NT2/D1 (cell line): ENCODE data around the gene AMZ1.

Source experiments
- DNase-seq: peaks from one replicate; pipeline ENCODE4 v3.0.0-alpha.2; 2011; ENCODE audit warnings: low read depth, low spot score
- H3K27me3 ChIP-seq: 2 replicates; pipeline ENCODE4 v1.6.0; 2011; ENCODE audit warnings: mild to moderate bottlenecking; ENCODE audit not compliant: insufficient read length, insufficient read depth
- H3K36me3 ChIP-seq: 2 replicates; pipeline ENCODE4 v1.6.1; 2011; ENCODE audit warnings: mild to moderate bottlenecking, low read length, mixed read lengths; ENCODE audit not compliant: insufficient read depth, insufficient read length
- H3K4me1 ChIP-seq: 2 replicates; pipeline ENCODE4 v1.5.1; 2011; ENCODE audit not compliant: insufficient read depth, insufficient read length
- H3K4me3 ChIP-seq: 2 replicates; pipeline ENCODE4 v1.5.1; 2011; ENCODE audit warnings: low read depth; ENCODE audit not compliant: insufficient read length
- H3K9ac ChIP-seq: 2 replicates; pipeline ENCODE4 v1.6.0; 2011; ENCODE audit warnings: low read depth; ENCODE audit not compliant: insufficient read length
- H3K9me3 ChIP-seq: 2 replicates; pipeline ENCODE4 v1.5.1; 2011; ENCODE audit warnings: mild to moderate bottlenecking, low read length; ENCODE audit not compliant: insufficient read depth
- SUZ12 ChIP-seq: IDR thresholded peaks from 2 replicates; pipeline ENCODE4 v1.6.1; 2011; ENCODE audit not compliant: insufficient read length, insufficient read depth; ENCODE audit errors: extremely low read depth
- YY1 ChIP-seq: IDR thresholded peaks from 2 replicates; pipeline ENCODE4 v1.6.1; 2011; ENCODE audit not compliant: insufficient read length, insufficient read depth
- ZNF274 ChIP-seq: IDR thresholded peaks from 2 replicates; pipeline ENCODE4 v1.6.1; 2011; ENCODE audit warnings: mild to moderate bottlenecking, low read depth, low read length

The AMZ1 gene

GRCh38 chr7:2750004-2750407 lies 62.0 kb downstream of the AMZ1 start:
- Histone ChIP-seq H3K4me3 (no peak overlapping the region), H3K4me1 (no peaks in the 10 kb centered on the region), H3K36me3 (peaks cover 3% of the 10 kb centered on the region), H3K9ac (no peak overlapping the region), H3K27me3 (no peaks in the 10 kb centered on the region), H3K9me3 (no peaks in the 10 kb centered on the region)
- DNase-seq = no peak
- TF ChIP-seq ZNF274 (no peak), YY1 (no peak), SUZ12 (no peak)

- H3K36me3 ChIP-seq = peaks cover 3% of the 10 kb centered on the region
- TF ChIP-seq SUZ12 = no peak
- TF ChIP-seq ZNF274 = no peak
- no peak for TF ChIP-seq YY1
- no peaks in the 10 kb centered on the region for H3K4me1 ChIP-seq
- no peak overlapping the region for H3K9ac ChIP-seq
- H3K27me3 ChIP-seq = no peaks in the 10 kb centered on the region
- no peaks in the 10 kb centered on the region for H3K9me3 ChIP-seq
- H3K4me3 ChIP-seq = no peak overlapping the region
- DNase-seq = no peak
Measured at GRCh38 chr7:2751086-2751485, 63.1 kb downstream of the AMZ1 start.

GRCh38 chr7:2753148-2753547 lies 65.1 kb downstream of the AMZ1 start:
- TF ChIP-seq SUZ12 = no peak
- no peak for TF ChIP-seq ZNF274
- no peak for TF ChIP-seq YY1
- Histone ChIP-seq H3K27me3 (no peaks in the 10 kb centered on the region), H3K4me1 (no peaks in the 10 kb centered on the region), H3K36me3 (peaks cover 9% of the 10 kb centered on the region), H3K9me3 (no peaks in the 10 kb centered on the region), H3K4me3 (no peak overlapping the region), H3K9ac (no peak overlapping the region)
- DNase-seq = no peak

GRCh38 chr7:2754086-2754485 lies 66.1 kb downstream of the AMZ1 start:
- Histone ChIP-seq H3K9ac (no peak overlapping the region), H3K9me3 (no peaks in the 10 kb centered on the region), H3K4me1 (peaks cover 2% of the 10 kb centered on the region), H3K27me3 (no peaks in the 10 kb centered on the region), H3K4me3 (no peak overlapping the region), H3K36me3 (peaks cover 10% of the 10 kb centered on the region)
- DNase-seq = no peak
- TF ChIP-seq ZNF274 = no peak
- no peak for TF ChIP-seq SUZ12
- no peak for TF ChIP-seq YY1

- no peak overlapping the region for H3K4me3 ChIP-seq
- no peaks in the 10 kb centered on the region for H3K9me3 ChIP-seq
- H3K4me1 ChIP-seq = peaks cover 6% of the 10 kb centered on the region
- TF ChIP-seq YY1 (no peak), SUZ12 (no peak), ZNF274 (no peak)
- H3K36me3 ChIP-seq = peaks cover 17% of the 10 kb centered on the region
- no peaks in the 10 kb centered on the region for H3K27me3 ChIP-seq
- no peak overlapping the region for H3K9ac ChIP-seq
- DNase-seq = no peak
Measured at GRCh38 chr7:2754912-2755311, 66.9 kb downstream of the AMZ1 start.

- no peak for DNase-seq
- Histone ChIP-seq H3K27me3 (no peaks in the 10 kb centered on the region), H3K9ac (no peak overlapping the region), H3K9me3 (no peaks in the 10 kb centered on the region), H3K4me3 (no peak overlapping the region), H3K36me3 (peaks cover 22% of the 10 kb centered on the region), H3K4me1 (peaks cover 12% of the 10 kb centered on the region)
- TF ChIP-seq YY1 = no peak
- TF ChIP-seq ZNF274 = no peak
- no peak for TF ChIP-seq SUZ12
Measured at GRCh38 chr7:2755531-2755930, 67.5 kb downstream of the AMZ1 start.

GRCh38 chr7:2757361-2757903 lies 69.4 kb downstream of the AMZ1 start:
- Histone ChIP-seq H3K4me3 (no peak overlapping the region), H3K9ac (peak overlapping the region; percentile 33), H3K36me3 (peaks cover 26% of the 10 kb centered on the region), H3K9me3 (no peaks in the 10 kb centered on the region), H3K4me1 (peaks cover 19% of the 10 kb centered on the region), H3K27me3 (no peaks in the 10 kb centered on the region)
- TF ChIP-seq ZNF274 (no peak), YY1 (no peak), SUZ12 (no peak)
- no peak for DNase-seq

GRCh38 chr7:2757904-2758672 lies 70.1 kb downstream of the AMZ1 start:
- Histone ChIP-seq H3K27me3 (no peaks in the 10 kb centered on the region), H3K9me3 (no peaks in the 10 kb centered on the region), H3K4me1 (peaks cover 19% of the 10 kb centered on the region), H3K4me3 (no peak overlapping the region), H3K9ac (no peak overlapping the region), H3K36me3 (peaks cover 25% of the 10 kb centered on the region)
- peak; percentile 55 for DNase-seq
- TF ChIP-seq YY1 = no peak
- no peak for TF ChIP-seq SUZ12
- TF ChIP-seq ZNF274 = no peak
